SK-N-MC (cell line): ENCODE measurements around the gene DMRTB1.

Source experiments
- EZH2 ChIP-seq: fragments of 200-600 bp; sonication (generic); IDR thresholded peaks from one replicate; pipeline ENCODE4 v1.6.1; 2017; ENCODE audit warnings: antibody characterized with exemption
- POLR2AphosphoS5 ChIP-seq: IDR thresholded peaks from 2 replicates; pipeline ENCODE4 v1.6.1; 2012; ENCODE audit warnings: mild to moderate bottlenecking, low read depth, low read length, borderline replicate concordance

DNA sequence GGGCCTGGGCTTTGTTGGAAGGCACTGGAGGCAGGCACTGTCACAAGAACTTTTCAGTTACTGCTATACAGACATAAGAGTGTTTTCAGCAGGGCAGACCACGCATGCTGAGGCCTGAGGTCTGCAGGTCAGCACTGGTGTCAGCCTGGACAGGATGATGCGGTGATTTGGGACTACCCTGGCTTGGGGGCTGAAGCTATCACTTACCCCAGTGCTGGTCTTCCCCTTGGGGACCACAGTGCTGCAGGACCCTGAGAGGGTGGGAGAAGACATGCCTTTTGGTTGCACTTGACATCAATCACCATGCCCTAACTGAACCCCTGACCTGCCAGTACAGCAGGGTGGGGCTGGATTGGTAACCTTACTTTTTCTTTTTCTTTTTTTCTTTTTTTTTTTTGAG lies 9.2 kb downstream of the DMRTB1 start:
- TF ChIP-seq EZH2 (no peak), POLR2AphosphoS5 (no peak)
